B cell (primary cell): Measurements from ENCODE around the gene EML2.

ENCODE experiments used
- CTCF ChIP-seq: fragments of 200-600 bp; IDR thresholded peaks from one replicate; pipeline ENCODE4 v1.8.0; 2022; ENCODE audit warnings: antibody characterized with exemption, mild to moderate bottlenecking
- EZH2 ChIP-seq: IDR thresholded peaks from 2 replicates; pipeline ENCODE4 v1.6.1; 2012; ENCODE audit warnings: borderline replicate concordance, low read depth, mild to moderate bottlenecking, moderate library complexity, low read length; ENCODE audit not compliant: insufficient read depth, poor library complexity, severe bottlenecking

- TF ChIP-seq CTCF: no peak
- TF ChIP-seq EZH2: no peak
These were observed 37.7 kb upstream of the EML2 start for GRCh38 chr19:45676851-45677263.
